HUES6 (cell line): Measurements from ENCODE around the gene SYAP1.
"Not testable (repeated sequence)": the region's sequence is repeated elsewhere in the genome, so short reads cannot be mapped to it uniquely, and the experiment has no call there.

Experiments
- H3K27ac ChIP-seq: 2 replicates; pipeline ENCODE4 v1.7.0; 2013; ENCODE audit warnings: low read depth, mild to moderate bottlenecking, low read length, inconsistent platforms
- H3K27me3 ChIP-seq: 2 replicates; pipeline ENCODE4 v1.6.1; 2013; ENCODE audit warnings: low read length; ENCODE audit not compliant: control insufficient read depth, insufficient read depth
- H3K36me3 ChIP-seq: 2 replicates; pipeline ENCODE4 v1.6.1; 2013; ENCODE audit warnings: low read length; ENCODE audit not compliant: control insufficient read depth, insufficient read depth
- H3K4me1 ChIP-seq: 2 replicates; pipeline ENCODE4 v1.6.1; 2013; ENCODE audit warnings: low read length; ENCODE audit not compliant: control insufficient read depth, insufficient read depth
- H3K4me3 ChIP-seq: 2 replicates; pipeline ENCODE4 v1.5.1; 2013; ENCODE audit warnings: low read depth, low read length
- H3K9ac ChIP-seq: one replicate; pipeline ENCODE4 v1.6.1; 2013; ENCODE audit warnings: mild to moderate bottlenecking, low read length
- H3K9me3 ChIP-seq: 2 replicates; pipeline ENCODE4 v1.6.1; 2013; ENCODE audit warnings: low read depth, low read length; ENCODE audit not compliant: control insufficient read depth, insufficient read depth

SYAP1 gene

GRCh38 chrX:16705370-16705769, 14.0 kb upstream of the SYAP1 start:
- Histone ChIP-seq H3K27ac (no peak overlapping the region), H3K4me1 (no peaks in the 10 kb centered on the region), H3K9me3 (no peaks in the 10 kb centered on the region), H3K4me3 (no peak overlapping the region), H3K36me3 (peaks cover 57% of the 10 kb centered on the region), H3K9ac (no peak overlapping the region), H3K27me3 (no peaks in the 10 kb centered on the region)

- H3K27me3 ChIP-seq = no peaks in the 10 kb centered on the region
- H3K4me3 ChIP-seq = no peak overlapping the region
- H3K36me3 ChIP-seq = peaks cover 34% of the 10 kb centered on the region
- H3K27ac ChIP-seq = no peak overlapping the region
- no peaks in the 10 kb centered on the region for H3K9me3 ChIP-seq
- H3K9ac ChIP-seq = no peak overlapping the region
- peaks cover 9% of the 10 kb centered on the region for H3K4me1 ChIP-seq
These were observed 11.4 kb upstream of the SYAP1 start for GRCh38 chrX:16708016-16708415.

- Histone ChIP-seq H3K4me3 (peak overlapping the region; percentile 97), H3K4me1 (peaks cover 9% of the 10 kb centered on the region), H3K27me3 (no peaks in the 10 kb centered on the region), H3K9me3 (no peaks in the 10 kb centered on the region), H3K9ac (peak overlapping the region; percentile 90), H3K36me3 (peaks cover 17% of the 10 kb centered on the region), H3K27ac (peak overlapping the region; percentile 70)
These were observed 8.1 kb upstream of the SYAP1 start for GRCh38 chrX:16711219-16711811.

GRCh38 chrX:16711893-16712547, 7.4 kb upstream of the SYAP1 start:
- Histone ChIP-seq H3K27me3 (no peaks in the 10 kb centered on the region), H3K36me3 (peaks cover 15% of the 10 kb centered on the region), H3K27ac (peak overlapping the region; percentile 70), H3K9me3 (no peaks in the 10 kb centered on the region), H3K9ac (peak overlapping the region; percentile 90), H3K4me1 (peaks cover 9% of the 10 kb centered on the region), H3K4me3 (peak overlapping the region; percentile 97)

GRCh38 chrX:16712548-16713155, 6.8 kb upstream of the SYAP1 start, which contains the start of gene CTPS2:
Gene CTPS2 (minus strand): TSS chrX:16712669. CDS start chrX:16702902, 9,767 bp downstream.
- Histone ChIP-seq H3K36me3 (peaks cover 9% of the 10 kb centered on the region), H3K4me3 (peak within 1 kb of the TSS; percentile 97), H3K27ac (peak within 1 kb of the TSS; percentile 70), H3K4me1 (peaks cover 9% of the 10 kb centered on the region), H3K27me3 (no peaks in the 10 kb centered on the region), H3K9ac (peak within 1 kb of the TSS; percentile 90), H3K9me3 (no peaks in the 10 kb centered on the region)

- no peaks in the 10 kb centered on the region for H3K9me3 ChIP-seq
These were observed 4.9 kb upstream of the SYAP1 start for GRCh38 chrX:16714504-16714903.

GRCh38 chrX:16715638-16716037, 3.8 kb upstream of the SYAP1 start:
- H3K27ac ChIP-seq, H3K36me3 ChIP-seq, H3K4me3 ChIP-seq, H3K9me3 ChIP-seq, H3K4me1 ChIP-seq, H3K9ac ChIP-seq, H3K27me3 ChIP-seq: not testable (repeated sequence)

More at GRCh38 chrX:16714504-16714903, 4.9 kb upstream of the SYAP1 start:
- Histone ChIP-seq H3K4me3 (no peak overlapping the region), H3K4me1 (peaks cover 9% of the 10 kb centered on the region), H3K27ac (no peak overlapping the region), H3K36me3 (no peaks in the 10 kb centered on the region), H3K27me3 (no peaks in the 10 kb centered on the region), H3K9ac (no peak overlapping the region)

- not testable (repeated sequence) for H3K27me3 ChIP-seq, H3K27ac ChIP-seq, H3K9me3 ChIP-seq, H3K4me3 ChIP-seq, H3K4me1 ChIP-seq, H3K36me3 ChIP-seq, H3K9ac ChIP-seq
These were observed 3.0 kb upstream of the SYAP1 start for GRCh38 chrX:16716451-16716850.

GRCh38 chrX:16718824-16719333, 533 bp upstream of the SYAP1 start:
- Histone ChIP-seq H3K36me3 (no peaks in the 10 kb centered on the region; the same call in 1 of the 2 replicates), H3K4me1 (no peaks in the 10 kb centered on the region; the same call in 1 of the 2 replicates), H3K27me3 (no peaks in the 10 kb centered on the region), H3K9ac (peak overlapping the region; percentile 84), H3K9me3 (no peaks in the 10 kb centered on the region), H3K27ac (peak overlapping the region; percentile 87), H3K4me3 (peak overlapping the region; percentile 89)

- peaks cover 9% of the 10 kb centered on the region; the same call in 1 of the 2 replicates for H3K36me3 ChIP-seq
- H3K27me3 ChIP-seq = no peaks in the 10 kb centered on the region
- H3K4me3 ChIP-seq = no peak overlapping the region
- no peaks in the 10 kb centered on the region; the same call in 1 of the 2 replicates for H3K4me1 ChIP-seq
- no peak overlapping the region for H3K9ac ChIP-seq
- H3K27ac ChIP-seq = no peak overlapping the region
- H3K9me3 ChIP-seq = peaks cover 3% of the 10 kb centered on the region; the same call in 1 of the 2 replicates
These were observed 3.1 kb downstream of the SYAP1 start for GRCh38 chrX:16722481-16722880.

GRCh38 chrX:16725072-16725471, 5.7 kb downstream of the SYAP1 start:
- Histone ChIP-seq H3K27me3 (no peaks in the 10 kb centered on the region), H3K9ac (no peak overlapping the region), H3K4me3 (no peak overlapping the region), H3K36me3 (peaks cover 21% of the 10 kb centered on the region; the same call in 1 of the 2 replicates), H3K9me3 (peaks cover 8% of the 10 kb centered on the region; the same call in 1 of the 2 replicates), H3K4me1 (no peaks in the 10 kb centered on the region; the same call in 1 of the 2 replicates), H3K27ac (no peak overlapping the region)
